ENCODE results near the gene HMGN3.

- TF ChIP-seq GATA2 (IDR thresholded peaks at IDR 0.05; ENCODE audit: low read depth, low read length) (peak; percentile 74), GATA3 (IDR thresholded peaks at IDR 0.05; ENCODE audit: low read depth, low read length) (no peak)
These were observed 19.2 kb downstream of the HMGN3 start for GRCh38 chr6:79215213-79215824.

Data from SH-SY5Y (cell line).